Measurements from ENCODE around the gene GIMAP1. TPM values are rescaled to one million over a fixed set of nuclear protein-coding genes. Genes with fewer than 3 reads are reported as not detected.

The GIMAP1 gene
- polyA plus RNA-seq, 1 donor, result 2.2 TPM

DNA sequence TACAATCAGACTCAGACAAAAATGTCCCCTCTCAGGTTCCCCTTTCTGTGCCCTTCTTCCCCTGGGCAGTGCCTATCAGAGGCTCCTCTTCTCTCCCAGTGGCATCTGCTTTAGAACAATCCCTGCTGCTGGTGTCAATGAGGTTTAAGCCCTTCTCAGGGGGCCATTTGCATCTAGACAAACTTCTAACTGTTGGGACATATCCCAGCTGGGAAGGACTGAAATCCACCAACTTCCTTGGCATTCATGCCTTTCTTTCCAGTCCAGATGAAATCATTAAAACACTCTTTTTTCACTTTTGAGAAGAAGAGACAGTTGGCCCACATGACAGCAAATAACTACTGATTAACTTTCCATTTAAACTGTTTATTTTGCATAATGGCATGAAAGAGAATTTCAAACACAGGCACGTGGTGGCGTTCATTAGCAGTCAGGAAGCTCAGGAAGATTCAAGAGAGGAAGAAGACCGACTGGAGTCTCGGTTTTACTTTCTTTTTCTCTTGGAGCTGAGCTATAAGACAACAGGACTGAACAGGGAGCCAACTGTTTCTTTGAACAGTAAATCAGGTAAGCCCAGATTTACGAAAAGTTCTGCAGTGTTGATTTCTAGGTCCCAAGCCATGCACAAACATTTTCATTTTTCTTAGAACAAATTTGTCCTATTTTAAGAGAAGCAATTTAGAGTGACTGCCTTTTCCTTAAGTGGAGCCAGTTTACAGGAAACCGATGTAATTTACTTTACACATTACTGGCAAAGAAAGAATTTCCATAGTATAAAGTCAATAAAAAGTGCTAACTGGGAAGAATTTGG lies 31.0 kb upstream of the GIMAP1 start, which contains the start of gene GIMAP2:
Gene GIMAP2, plus strand, starts transcription at position 488 of the 811 bp plus-strand sequence. CDS start 1,354 bp downstream, outside the sequence.
- peak; percentile 24 to 55 for DNase-seq
- Histone ChIP-seq H3K27ac (ENCODE audit: low read length) (peak within 1 kb of the TSS; percentile 51), H3K36me3 (ENCODE audit: control insufficient read depth, insufficient read depth, low read length) (no peaks in the 10 kb centered on the region), H3K9me3 (ENCODE audit: control insufficient read depth, low read depth, low read length) (no peaks in the 10 kb centered on the region), H3K27me3 (ENCODE audit: control insufficient read depth, insufficient read depth, low read length) (no peaks in the 10 kb centered on the region), H3K4me3 (ENCODE audit: low read length) (peak within 1 kb of the TSS; percentile 47), H3K4me1 (ENCODE audit: control insufficient read depth, insufficient read depth, low read length) (no peaks in the 10 kb centered on the region)
- no CpG with 5 or more reads among the region's 6 CpGs for WGBS (ENCODE audit: insufficient coverage, low lambda C conversion rate)

DNA sequence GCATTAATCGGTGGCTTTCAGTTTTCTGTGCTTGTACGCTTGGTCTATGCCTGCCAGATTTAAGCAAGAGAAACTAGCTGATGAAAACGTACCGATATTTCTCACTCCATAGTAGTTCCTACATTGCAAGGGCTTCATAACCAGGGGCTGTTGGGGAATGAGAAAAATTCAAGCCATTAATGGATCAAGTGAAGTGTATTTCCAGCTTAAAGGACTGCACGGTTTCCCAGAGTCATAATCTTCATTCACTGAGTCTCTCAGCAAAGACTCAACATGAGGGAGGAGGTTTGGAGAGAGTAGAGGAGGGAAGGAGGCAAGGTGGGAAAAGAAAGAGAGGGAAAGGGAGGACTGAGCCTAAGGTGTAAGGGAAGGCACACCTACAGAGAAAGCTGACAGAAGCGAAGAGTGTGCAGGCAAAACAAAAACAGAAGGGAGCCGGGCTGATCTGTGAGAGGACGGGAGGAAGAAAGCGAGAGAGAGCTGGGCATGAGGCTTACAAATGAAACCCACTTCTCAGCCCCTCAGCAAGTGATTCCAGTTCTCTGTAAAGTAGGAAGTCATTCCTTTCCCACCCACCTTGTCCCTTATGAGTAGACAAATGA lies 30.3 kb upstream of the GIMAP1 start:
- WGBS (ENCODE audit: insufficient coverage, low lambda C conversion rate), result 100% methylated on average over 2 of the region's 9 CpGs
- H3K4me3 ChIP-seq (ENCODE audit: low read length), result peak overlapping the region; percentile 47
- DNase-seq, result peak in 1 of 2 donors; percentile 7

DNA sequence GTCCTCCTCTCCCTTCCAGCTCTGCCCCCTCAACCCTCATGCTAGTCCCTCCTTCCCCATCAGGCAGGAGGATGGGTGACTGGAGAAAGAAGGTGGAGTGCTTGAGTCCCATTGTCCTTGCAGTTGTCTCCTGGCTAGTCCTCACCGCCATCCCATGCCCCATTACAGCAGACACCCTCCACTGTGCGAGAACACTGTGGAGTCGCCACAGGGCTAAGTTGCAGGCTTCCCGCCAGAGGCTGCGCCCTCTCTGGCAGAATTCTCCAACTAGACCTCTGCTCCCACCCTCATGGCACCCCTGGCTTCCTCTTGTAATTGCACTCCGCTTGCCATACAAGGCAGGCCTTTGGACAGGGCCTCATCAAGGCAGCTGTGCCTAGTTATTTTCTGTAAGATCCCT lies 27.8 kb upstream of the GIMAP1 start:
- no peaks in the 10 kb centered on the region for H3K4me1 ChIP-seq (ENCODE audit: control insufficient read depth, insufficient read depth, low read length)
- WGBS (ENCODE audit: insufficient coverage, low lambda C conversion rate), result no CpG with 5 or more reads among the region's 6 CpGs
- H3K9me3 ChIP-seq (ENCODE audit: control insufficient read depth, low read depth, low read length), result no peaks in the 10 kb centered on the region
- H3K27me3 ChIP-seq (ENCODE audit: control insufficient read depth, insufficient read depth, low read length), result no peaks in the 10 kb centered on the region
- no peak for DNase-seq
- no peak overlapping the region for H3K4me3 ChIP-seq (ENCODE audit: low read length)
- H3K27ac ChIP-seq (ENCODE audit: low read length), result no peak overlapping the region
- H3K36me3 ChIP-seq (ENCODE audit: control insufficient read depth, insufficient read depth, low read length), result no peaks in the 10 kb centered on the region

More for the DNA sequence above, 30.3 kb upstream of the GIMAP1 start:
- Histone ChIP-seq H3K27ac (ENCODE audit: low read length) (peak overlapping the region; percentile 51), H3K4me1 (ENCODE audit: control insufficient read depth, insufficient read depth, low read length) (no peaks in the 10 kb centered on the region), H3K36me3 (ENCODE audit: control insufficient read depth, insufficient read depth, low read length) (no peaks in the 10 kb centered on the region), H3K9me3 (ENCODE audit: control insufficient read depth, low read depth, low read length) (no peaks in the 10 kb centered on the region), H3K27me3 (ENCODE audit: control insufficient read depth, insufficient read depth, low read length) (no peaks in the 10 kb centered on the region)

DNA sequence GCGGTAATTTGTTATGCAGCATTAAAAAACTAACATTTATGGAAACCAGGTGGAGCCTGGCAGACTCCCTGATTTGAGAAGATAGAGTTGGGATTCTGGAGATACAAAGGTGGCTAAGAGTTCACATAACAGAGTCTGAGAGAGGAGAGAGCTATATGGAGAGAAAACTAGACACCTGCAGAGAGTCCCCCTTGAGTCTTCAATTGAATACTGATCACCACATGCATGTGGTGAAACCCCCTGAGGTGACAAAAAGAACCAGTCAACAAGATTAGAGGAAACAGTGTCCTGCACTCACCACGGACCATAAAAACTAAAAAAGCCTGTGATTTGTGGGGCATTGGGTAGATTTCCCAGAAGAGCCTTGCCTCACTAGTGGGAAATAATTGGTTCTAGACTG lies 20.8 kb upstream of the GIMAP1 start:
- Histone ChIP-seq H3K9me3 (ENCODE audit: control insufficient read depth, low read depth, low read length) (no peaks in the 10 kb centered on the region), H3K27ac (ENCODE audit: low read length) (no peak overlapping the region), H3K27me3 (ENCODE audit: control insufficient read depth, insufficient read depth, low read length) (no peaks in the 10 kb centered on the region), H3K4me3 (ENCODE audit: low read length) (no peak overlapping the region), H3K36me3 (ENCODE audit: control insufficient read depth, insufficient read depth, low read length) (no peaks in the 10 kb centered on the region), H3K4me1 (ENCODE audit: control insufficient read depth, insufficient read depth, low read length) (no peaks in the 10 kb centered on the region)
- no peak for DNase-seq
- WGBS (ENCODE audit: insufficient coverage, low lambda C conversion rate), result 60% methylated on average over 1 of the region's 2 CpGs

DNA sequence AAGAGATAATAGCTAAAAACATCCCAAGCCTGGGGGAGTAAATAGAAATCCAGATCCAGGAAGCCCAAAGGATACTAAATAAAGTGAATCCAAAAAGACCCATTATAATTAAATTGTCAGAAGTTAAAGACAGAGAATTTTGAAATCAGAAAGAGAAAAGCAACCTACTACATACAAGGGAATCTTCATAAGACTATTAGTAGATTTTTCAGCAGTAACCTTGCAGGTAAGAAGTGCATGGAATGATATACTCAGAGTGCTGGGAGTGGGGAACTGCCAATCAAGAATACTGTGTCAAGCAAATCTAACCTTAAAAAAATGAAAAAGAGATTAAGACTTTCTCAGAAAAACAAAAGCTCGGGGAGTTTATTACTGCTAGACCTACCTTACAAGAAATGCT lies 13.2 kb upstream of the GIMAP1 start:
- WGBS (ENCODE audit: insufficient coverage, low lambda C conversion rate), result 100% methylated on average over 1 of the region's 1 CpG
- Histone ChIP-seq H3K36me3 (ENCODE audit: control insufficient read depth, insufficient read depth, low read length) (no peaks in the 10 kb centered on the region), H3K27me3 (ENCODE audit: control insufficient read depth, insufficient read depth, low read length) (no peaks in the 10 kb centered on the region), H3K4me1 (ENCODE audit: control insufficient read depth, insufficient read depth, low read length) (no peaks in the 10 kb centered on the region), H3K4me3 (ENCODE audit: low read length) (no peak overlapping the region), H3K27ac (ENCODE audit: low read length) (no peak overlapping the region), H3K9me3 (ENCODE audit: control insufficient read depth, low read depth, low read length) (peaks cover 4% of the 10 kb centered on the region)
- DNase-seq, result no peak

DNA sequence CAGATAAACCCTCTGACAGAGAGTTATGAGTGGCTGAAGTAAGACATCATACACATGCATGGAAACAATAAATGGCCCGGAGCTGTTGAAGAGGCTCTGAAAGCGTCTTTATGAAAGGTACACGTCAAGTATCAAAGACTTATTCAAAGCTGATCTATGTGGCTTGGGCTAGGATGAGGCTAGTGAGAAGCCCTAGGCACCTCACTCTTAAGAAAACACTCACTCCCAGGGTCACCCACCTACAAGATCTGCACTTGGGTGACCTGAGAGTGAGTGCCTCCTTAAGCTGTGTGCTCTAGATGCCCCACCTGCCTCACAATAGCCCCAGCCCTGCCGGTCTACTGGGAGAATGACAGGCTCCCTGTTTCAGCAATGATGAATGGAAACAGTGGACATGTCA lies 1.1 kb upstream of the GIMAP1 start:
- H3K9me3 ChIP-seq (ENCODE audit: control insufficient read depth, low read depth, low read length), result peaks cover 2% of the 10 kb centered on the region
- H3K4me3 ChIP-seq (ENCODE audit: low read length), result no peak overlapping the region
- DNase-seq, result no peak
- no peaks in the 10 kb centered on the region for H3K4me1 ChIP-seq (ENCODE audit: control insufficient read depth, insufficient read depth, low read length)
- no CpG with 5 or more reads among the region's 4 CpGs for WGBS (ENCODE audit: insufficient coverage, low lambda C conversion rate)
- H3K36me3 ChIP-seq (ENCODE audit: control insufficient read depth, insufficient read depth, low read length), result no peaks in the 10 kb centered on the region
- H3K27me3 ChIP-seq (ENCODE audit: control insufficient read depth, insufficient read depth, low read length), result no peaks in the 10 kb centered on the region
- H3K27ac ChIP-seq (ENCODE audit: low read length), result no peak overlapping the region

DNA sequence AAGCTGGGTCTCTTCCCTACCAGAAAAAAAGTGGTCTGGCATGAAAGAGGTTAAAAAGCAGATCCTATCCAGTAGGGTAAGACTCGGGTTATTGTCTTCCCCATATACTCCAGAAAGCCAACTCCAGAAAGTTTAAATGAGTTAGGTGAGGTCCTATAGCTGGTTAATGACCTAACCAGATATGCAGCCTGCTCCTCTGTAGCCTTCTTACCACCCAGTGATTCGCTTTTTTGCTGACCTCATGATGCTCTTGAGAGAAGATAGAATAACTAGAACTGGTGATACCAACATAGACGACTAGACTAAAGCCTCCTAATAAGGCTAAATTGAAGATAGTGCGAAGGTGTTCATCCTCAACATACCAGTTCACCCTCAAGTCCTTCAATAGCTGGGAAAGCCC lies 675 bp upstream of the GIMAP1 start:
- H3K27ac ChIP-seq (ENCODE audit: low read length), result no peak overlapping the region
- peaks cover 6% of the 10 kb centered on the region for H3K9me3 ChIP-seq (ENCODE audit: control insufficient read depth, low read depth, low read length)
- no peak overlapping the region for H3K4me3 ChIP-seq (ENCODE audit: low read length)
- H3K27me3 ChIP-seq (ENCODE audit: control insufficient read depth, insufficient read depth, low read length), result no peaks in the 10 kb centered on the region
- no CpG with 5 or more reads among the region's 4 CpGs for WGBS (ENCODE audit: insufficient coverage, low lambda C conversion rate)
- H3K4me1 ChIP-seq (ENCODE audit: control insufficient read depth, insufficient read depth, low read length), result no peaks in the 10 kb centered on the region
- no peaks in the 10 kb centered on the region for H3K36me3 ChIP-seq (ENCODE audit: control insufficient read depth, insufficient read depth, low read length)
- no peak for DNase-seq

DNA sequence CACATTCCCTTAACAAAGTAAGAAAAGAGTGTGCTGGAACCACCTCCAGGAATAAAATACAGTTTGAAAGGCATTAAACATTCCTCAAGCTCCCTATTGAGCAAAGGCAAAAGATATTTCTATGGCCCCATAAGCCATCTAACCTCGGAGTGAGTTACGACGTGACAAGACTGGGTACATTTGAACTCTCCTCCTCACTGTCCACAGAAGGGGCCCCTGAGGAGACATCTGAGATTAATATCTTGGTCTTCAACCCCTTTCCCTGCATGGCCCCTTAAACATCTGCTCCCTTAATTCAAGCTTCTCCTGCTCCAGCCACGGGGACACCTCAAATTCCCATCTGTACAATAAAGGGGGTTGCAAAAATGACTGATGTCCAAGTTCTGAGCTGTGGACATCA lies 526 bp downstream of the GIMAP1 start:
- Histone ChIP-seq H3K27me3 (ENCODE audit: control insufficient read depth, insufficient read depth, low read length) (no peaks in the 10 kb centered on the region), H3K9me3 (ENCODE audit: control insufficient read depth, low read depth, low read length) (peaks cover 6% of the 10 kb centered on the region), H3K4me3 (ENCODE audit: low read length) (peak overlapping the region; percentile 21), H3K36me3 (ENCODE audit: control insufficient read depth, insufficient read depth, low read length) (no peaks in the 10 kb centered on the region), H3K27ac (ENCODE audit: low read length) (no peak overlapping the region), H3K4me1 (ENCODE audit: control insufficient read depth, insufficient read depth, low read length) (no peaks in the 10 kb centered on the region)
- 89% methylated on average over 3 of the region's 4 CpGs for WGBS (ENCODE audit: insufficient coverage, low lambda C conversion rate)
- DNase-seq, result no peak

DNA sequence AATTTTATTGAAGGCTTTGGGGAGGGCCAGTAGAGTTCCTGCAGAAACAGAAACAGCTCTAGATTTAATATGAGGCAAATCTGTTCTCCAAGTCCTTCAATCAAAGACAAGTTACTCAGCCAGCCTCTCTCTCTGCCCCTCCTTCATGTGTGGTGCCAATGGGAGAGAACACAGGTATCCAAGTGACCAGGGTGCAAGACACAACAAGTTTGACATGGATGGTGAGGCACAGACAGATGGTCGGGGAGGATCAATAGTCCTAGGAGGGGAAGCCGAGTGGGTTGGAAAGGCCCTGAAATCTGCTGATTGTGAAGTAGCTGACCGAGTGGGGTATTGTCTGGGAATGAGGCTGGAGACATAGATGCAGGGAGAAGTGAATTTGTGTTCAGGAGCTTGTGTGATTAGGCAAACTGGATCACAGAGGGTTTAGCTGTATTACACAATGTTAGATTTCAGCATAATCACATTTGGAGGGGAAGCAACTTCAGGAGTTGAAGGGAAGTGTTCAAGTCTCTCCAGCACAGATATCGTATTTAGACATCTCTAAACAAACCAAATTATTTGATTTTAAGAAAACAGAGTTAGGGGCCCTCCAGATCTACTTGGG lies 1.5 kb downstream of the GIMAP1 start:
- Histone ChIP-seq H3K4me1 (ENCODE audit: control insufficient read depth, insufficient read depth, low read length) (no peaks in the 10 kb centered on the region), H3K9me3 (ENCODE audit: control insufficient read depth, low read depth, low read length) (peaks cover 6% of the 10 kb centered on the region), H3K4me3 (ENCODE audit: low read length) (no peak overlapping the region), H3K36me3 (ENCODE audit: control insufficient read depth, insufficient read depth, low read length) (no peaks in the 10 kb centered on the region), H3K27me3 (ENCODE audit: control insufficient read depth, insufficient read depth, low read length) (no peaks in the 10 kb centered on the region), H3K27ac (ENCODE audit: low read length) (no peak overlapping the region)
- WGBS (ENCODE audit: insufficient coverage, low lambda C conversion rate), result no CpG with 5 or more reads among the region's 4 CpGs
- DNase-seq, result no peak

DNA sequence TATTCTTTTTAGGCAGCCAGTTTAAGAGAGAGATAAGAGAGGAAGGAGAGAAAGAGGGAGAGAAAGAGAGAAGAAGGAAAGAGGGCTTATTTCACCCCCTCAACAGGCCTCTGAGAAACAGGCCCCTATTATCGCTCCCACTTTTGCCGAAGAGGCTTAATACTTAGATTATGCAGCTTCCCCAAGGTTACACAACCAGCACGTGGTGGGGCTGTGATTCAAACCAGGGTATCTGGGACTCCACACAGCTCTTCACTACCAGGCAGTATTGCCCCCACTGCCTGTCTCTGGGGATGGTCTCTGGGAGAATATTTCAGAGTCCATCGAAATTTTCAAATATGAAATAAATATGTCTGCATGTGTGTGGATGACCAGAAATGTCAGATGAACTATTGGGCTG lies 3.0 kb downstream of the GIMAP1 start:
- DNase-seq, result no peak
- no peak overlapping the region for H3K27ac ChIP-seq (ENCODE audit: low read length)
- WGBS (ENCODE audit: insufficient coverage, low lambda C conversion rate), result 100% methylated on average over 1 of the region's 4 CpGs
- H3K4me1 ChIP-seq (ENCODE audit: control insufficient read depth, insufficient read depth, low read length), result no peaks in the 10 kb centered on the region
- no peaks in the 10 kb centered on the region for H3K27me3 ChIP-seq (ENCODE audit: control insufficient read depth, insufficient read depth, low read length)
- no peaks in the 10 kb centered on the region for H3K36me3 ChIP-seq (ENCODE audit: control insufficient read depth, insufficient read depth, low read length)
- peaks cover 6% of the 10 kb centered on the region for H3K9me3 ChIP-seq (ENCODE audit: control insufficient read depth, low read depth, low read length)
- H3K4me3 ChIP-seq (ENCODE audit: low read length), result no peak overlapping the region

All from large intestine (tissue), 3 donors.